IPS-NIHi11 (cell line): Measurements from ENCODE around the gene ASCL1.

Experiments used
- DNase-seq: peaks from one replicate; pipeline ENCODE4 v3.0.0; 2012; ENCODE audit warnings: mixed read lengths, low spot score

ASCL1 gene

DNA sequence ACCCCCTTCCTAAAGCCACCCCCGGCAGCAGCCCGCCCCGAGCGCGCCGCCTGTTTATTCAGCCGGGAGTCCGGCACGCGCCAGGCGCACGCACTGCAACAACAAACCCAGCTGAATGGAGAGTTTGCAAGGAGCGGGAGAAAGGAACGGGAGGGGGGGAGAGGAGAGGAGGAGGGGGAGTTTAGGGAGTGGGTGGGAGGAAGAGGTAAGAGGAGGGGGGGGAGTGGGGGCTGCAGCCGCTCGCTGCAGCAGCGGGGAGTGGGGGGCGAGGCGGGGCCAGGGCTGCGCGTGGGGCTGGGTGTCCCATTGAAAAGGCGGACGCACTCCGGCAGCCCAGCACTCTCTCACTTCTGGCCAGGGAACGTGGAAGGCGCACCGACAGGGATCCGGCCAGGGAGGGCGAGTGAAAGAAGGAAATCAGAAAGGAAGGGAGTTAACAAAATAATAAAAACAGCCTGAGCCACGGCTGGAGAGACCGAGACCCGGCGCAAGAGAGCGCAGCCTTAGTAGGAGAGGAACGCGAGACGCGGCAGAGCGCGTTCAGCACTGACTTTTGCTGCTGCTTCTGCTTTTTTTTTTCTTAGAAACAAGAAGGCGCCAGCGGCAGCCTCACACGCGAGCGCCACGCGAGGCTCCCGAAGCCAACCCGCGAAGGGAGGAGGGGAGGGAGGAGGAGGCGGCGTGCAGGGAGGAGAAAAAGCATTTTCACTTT, at the start of gene ASCL1:
Gene ASCL1, plus strand, starts transcription at position 336 of the 712 bp plus-strand sequence. CDS start 571 bp downstream, outside the sequence.
- peak; percentile 57 for DNase-seq

- no peak for DNase-seq
Observed at GRCh38 chr12:102907918-102908317, 49.6 kb upstream of the ASCL1 start.

DNA sequence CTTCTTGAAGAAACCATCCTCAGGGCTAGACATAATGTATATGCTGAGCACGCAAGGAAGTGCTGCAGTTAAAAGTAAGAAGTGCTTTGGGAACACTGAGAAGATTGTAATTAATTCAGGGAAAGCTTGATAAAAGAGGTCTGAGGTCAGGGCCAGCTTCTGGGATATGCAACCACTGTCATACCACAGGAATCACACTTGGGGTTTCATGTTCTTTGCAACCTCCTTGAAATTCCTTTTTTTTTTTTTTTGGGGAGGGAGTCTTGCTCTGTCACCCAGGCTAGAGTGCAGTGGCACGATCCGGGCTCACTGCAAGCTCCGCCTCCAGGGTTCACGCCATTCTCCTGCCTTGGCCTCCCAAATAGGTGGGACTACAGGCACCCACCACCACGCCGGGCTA, 47.3 kb upstream of the ASCL1 start:
- no peak for DNase-seq

DNA sequence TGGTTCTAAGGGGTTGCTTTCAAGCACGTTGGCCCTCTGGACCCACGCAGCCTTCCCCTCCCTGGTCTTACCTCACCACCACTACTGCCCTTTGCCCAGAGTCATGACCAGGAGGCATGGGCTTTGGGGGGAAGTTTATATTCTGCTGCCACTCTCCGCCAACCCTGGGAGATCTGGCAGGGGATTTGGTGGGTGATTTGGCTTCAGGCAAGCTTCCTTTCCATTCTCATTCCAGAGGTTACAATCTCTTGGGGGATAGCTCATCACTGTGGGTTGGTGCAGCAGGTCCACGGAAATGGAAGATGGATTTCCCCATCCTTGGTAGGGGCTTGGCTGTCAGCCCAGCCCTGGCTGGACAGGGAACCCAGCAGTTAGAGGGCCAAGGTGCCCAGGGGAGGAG, 46.7 kb upstream of the ASCL1 start:
- DNase-seq = no peak

- DNase-seq = no peak
Observed at GRCh38 chr12:102911320-102911719, 46.2 kb upstream of the ASCL1 start.

GRCh38 chr12:102912258-102912657, 45.2 kb upstream of the ASCL1 start:
- DNase-seq = no peak

DNA sequence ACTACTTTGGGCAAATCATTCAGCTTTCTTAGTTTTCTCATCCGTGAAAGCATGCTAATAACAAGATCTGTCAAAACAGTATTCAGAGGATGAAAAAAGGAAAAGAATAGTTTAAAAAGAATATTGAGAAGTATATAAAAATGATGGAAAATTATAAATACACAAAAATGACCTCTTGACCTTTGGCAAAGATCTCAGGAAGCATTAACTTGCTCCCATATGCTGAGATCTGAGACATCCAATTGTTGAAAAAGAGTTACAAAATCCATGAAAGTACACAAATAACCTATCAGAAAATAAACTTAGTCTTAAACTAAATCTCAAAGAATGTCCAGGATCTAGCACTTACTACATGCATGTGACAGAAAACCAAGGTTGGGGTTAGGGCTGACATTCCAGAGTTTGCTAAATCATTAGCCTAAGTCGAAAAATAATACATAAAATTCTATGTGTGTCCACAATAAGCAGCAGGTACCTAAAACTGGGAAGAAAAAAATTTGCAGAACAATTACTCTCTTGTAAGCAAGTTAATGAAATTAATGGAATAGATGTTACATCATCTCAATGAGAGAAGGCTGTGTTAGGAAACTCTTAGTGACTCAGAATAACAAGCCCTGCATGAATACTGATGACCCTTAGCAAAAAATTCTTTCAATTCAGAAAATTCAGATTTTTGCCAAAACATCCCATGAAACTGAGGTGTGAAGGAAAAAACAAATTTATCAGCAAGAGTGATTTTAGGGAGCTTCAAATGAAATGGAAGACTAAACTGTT, 43.8 kb upstream of the ASCL1 start:
- no peak for DNase-seq

DNA sequence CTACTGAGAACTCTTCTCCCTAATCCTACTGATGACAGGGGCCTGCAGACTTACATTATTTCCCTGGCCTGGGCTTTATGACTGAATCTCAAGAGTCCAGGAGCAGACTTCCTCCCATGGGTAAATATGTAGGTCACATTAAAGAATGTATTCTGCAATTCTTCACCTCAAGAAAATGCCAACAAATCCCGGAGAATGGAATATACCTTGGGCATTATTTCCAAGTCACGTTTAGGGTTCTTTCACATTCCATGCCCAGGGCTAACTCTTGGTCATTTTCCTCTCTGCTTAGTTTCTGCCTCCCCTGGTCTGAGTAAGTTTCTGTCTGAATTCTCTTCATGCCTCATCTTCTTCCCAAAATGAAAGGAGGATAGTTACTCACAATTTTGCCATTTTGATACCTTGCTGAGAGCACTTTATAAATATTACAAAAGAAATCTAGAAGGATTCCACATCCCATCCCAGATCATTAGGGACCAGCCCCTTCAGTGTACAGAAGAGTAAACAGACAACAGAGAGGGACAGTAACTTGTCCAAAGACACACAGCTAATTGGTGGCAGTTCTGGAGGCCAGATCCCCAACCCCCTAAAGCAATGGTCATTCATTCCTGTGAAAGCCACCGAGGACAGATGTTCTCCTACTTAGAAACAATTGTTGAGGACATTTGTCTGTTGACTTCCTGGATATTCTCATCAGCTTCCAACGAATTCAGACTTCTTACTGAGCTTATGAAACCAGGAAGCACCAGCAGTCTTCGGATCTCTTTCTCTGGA, 41.0 kb upstream of the ASCL1 start:
- DNase-seq = no peak

GRCh38 chr12:102917026-102917787, 40.3 kb upstream of the ASCL1 start, which contains the start of gene PAH:
Gene PAH (minus strand): TSS chr12:102917244. CDS start chr12:102917130, 114 bp downstream.
- peak; percentile 64 for DNase-seq

DNA sequence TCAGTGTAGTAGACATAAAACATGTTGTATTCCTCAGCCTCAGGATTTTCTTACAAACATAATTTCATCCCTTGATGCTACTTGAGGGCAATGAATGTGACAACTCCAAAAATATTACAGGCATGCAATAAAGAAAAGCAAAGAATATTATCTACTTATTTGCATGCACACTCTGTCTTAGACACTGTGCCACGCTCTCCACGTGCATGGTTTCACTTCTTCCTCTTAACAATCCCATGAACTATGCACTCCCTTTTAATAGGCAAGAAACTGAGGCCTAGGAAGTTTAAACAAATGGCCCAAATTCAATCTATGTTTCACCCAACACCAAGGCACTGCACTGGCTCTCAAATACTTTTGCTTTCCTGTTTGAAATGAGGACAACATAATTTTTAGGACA, 38.6 kb upstream of the ASCL1 start:
- no peak for DNase-seq

GRCh38 chr12:102920271-102920670, 37.2 kb upstream of the ASCL1 start:
- no peak for DNase-seq

GRCh38 chr12:102921240-102921639, 36.2 kb upstream of the ASCL1 start:
- no peak for DNase-seq

GRCh38 chr12:102927220-102927619, 30.3 kb upstream of the ASCL1 start:
- no peak for DNase-seq

- DNase-seq = no peak
Observed at GRCh38 chr12:102933168-102933567, 24.3 kb upstream of the ASCL1 start.

- DNase-seq = no peak
Observed at GRCh38 chr12:102939059-102939458, 18.4 kb upstream of the ASCL1 start.

GRCh38 chr12:102939670-102940222, 17.7 kb upstream of the ASCL1 start:
- DNase-seq = no peak

DNA sequence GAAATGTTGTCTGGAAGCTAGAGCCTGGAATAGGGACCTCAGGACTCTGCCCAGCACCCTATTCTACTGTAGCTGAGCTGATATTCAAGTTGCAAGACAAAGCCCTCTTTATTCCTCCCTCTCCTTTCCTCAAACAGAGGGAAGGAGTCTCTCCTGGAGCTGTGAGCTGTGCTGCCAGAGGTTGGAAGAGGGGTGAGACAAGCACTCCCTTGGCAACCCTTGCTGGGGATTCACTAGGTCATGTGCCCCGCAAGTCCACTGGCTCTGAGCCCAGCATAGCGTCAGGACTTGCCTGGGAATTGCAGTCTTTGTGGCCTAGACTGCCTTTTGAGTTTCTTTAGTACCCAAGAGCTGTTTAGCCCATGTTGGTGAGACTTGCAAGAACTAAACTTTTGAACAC, 11.4 kb upstream of the ASCL1 start:
- DNase-seq = no peak

- peak; percentile 80 for DNase-seq
Observed at GRCh38 chr12:102948941-102949352, 8.5 kb upstream of the ASCL1 start.

DNA sequence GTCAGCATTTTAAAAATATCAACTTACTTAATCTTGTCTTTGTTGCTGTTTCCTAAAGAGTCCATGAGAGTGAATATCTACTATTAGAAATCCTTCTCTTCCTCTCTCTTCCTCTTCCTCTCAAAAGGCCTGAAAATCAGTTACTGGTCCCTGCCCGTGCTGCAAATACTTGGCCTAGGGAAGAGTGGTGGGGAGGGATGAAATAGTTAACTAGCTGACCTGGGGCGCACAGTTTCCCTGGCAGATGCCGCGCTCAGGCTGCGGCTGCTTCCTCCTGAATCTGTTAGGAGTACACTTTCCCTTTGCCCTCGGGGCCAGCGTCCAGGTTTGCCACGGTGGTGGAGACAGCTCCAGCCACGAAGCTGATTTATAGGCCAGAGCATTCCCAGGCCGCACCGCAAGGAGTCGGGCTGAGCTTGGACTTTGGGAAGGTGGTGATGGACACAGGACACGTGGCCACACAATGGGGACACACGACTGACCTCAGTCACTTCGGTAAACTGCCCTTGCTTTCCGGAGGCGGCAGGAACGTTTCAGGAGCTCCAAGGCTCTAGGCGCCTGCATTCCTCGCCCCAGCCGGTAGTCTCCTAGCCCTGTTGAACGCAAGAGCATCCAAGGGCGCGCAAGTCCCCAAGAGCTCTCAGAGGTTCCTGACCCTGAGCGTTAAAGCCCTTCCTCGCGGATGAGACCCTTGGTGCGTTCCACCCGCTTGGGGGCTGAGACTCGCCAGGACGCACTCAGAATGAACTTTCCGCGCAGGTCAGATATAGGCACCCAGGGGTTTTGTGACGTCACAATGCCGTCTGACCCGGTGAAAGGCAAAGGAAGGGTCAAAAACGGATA, 7.1 kb upstream of the ASCL1 start:
- DNase-seq = peak; percentile 42

DNA sequence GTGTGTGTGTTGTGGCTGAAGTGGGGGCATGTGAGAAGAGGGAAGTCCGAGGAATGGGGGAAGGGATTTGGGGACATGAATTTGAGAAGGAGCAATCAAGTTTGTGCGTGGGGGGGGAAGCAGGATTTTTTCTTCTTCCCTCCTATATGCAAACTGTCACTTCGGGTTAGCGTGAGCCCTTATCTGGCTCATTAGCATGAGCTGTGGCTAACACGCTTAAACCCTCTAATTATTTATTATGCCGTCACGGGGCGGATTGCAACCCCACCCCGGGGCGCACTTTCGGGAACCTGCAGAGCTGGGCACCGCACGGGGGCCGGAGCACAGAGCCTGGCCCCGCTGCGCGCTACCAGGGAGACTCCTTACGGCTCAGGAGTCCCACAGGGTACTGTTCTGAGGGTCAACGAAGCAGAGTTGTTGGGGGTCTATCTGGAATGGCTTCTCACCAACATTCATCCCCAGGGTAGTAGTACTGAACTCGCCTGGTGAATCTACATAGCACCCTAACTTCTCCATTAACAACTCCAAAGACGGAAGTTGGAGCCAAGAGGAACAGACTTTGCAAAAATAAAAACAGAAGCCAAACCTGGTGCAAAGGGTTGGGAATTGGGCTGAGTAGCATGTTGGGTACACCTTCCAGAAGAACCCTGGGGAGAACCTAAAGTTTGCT, 6.4 kb upstream of the ASCL1 start:
- DNase-seq = no peak
